ENCODE results near the gene UNK.

Gene UNK

GRCh38 chr17:75824050-75824552, 39.5 kb downstream of the UNK start:
- Mint-ChIP-seq H3K4me3 (no peak overlapping the region), H3K27ac (ENCODE audit: low read depth) (peak overlapping the region; percentile 29), H3K9me3 (no peaks in the 10 kb centered on the region), H3K4me1 (peaks cover 14% of the 10 kb centered on the region), H3K36me3 (ENCODE audit: insufficient read depth) (peaks cover 19% of the 10 kb centered on the region), H3K27me3 (no peaks in the 10 kb centered on the region)
- no peak for DNase-seq (ENCODE audit: low spot score in 2 of 2)
- no peak for ATAC-seq (replicated peaks; ENCODE audit: extremely low read depth, poor library complexity, severe bottlenecking)

GRCh38 chr17:75824666-75825065, 40.1 kb downstream of the UNK start:
- no peak overlapping the region for H3K27ac Mint-ChIP-seq (ENCODE audit: low read depth)
- H3K4me1 Mint-ChIP-seq = peaks cover 14% of the 10 kb centered on the region
- H3K4me3 Mint-ChIP-seq = no peak overlapping the region
- ATAC-seq (replicated peaks; ENCODE audit: extremely low read depth, poor library complexity, severe bottlenecking) (no peak), DNase-seq (ENCODE audit: low spot score in 2 of 2) (no peak)
- H3K9me3 Mint-ChIP-seq = no peaks in the 10 kb centered on the region
- H3K27me3 Mint-ChIP-seq = no peaks in the 10 kb centered on the region
- H3K36me3 Mint-ChIP-seq (ENCODE audit: insufficient read depth) = peaks cover 24% of the 10 kb centered on the region

DNA sequence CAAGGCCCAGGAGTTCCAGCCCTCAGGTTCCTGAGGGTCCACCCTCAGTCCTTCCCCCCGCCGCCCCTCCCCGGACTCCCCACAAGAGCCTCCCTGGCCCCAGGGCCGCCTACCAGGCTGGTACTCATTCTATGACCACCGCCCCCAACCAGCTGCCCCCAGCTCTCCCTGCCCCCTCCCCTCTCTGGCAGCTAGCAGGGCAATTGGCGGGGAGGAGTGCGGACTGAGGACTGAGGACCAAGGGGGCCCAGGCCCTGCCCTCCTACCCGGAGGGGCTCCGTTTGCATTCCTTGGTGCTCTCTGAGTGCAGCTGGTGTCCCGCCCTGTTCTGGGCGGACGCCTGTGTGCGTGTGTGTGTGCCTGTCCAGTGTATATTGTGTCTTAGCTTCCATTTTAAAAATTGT, 40.5 kb downstream of the UNK start:
- Mint-ChIP-seq H3K27ac (ENCODE audit: low read depth) (no peak overlapping the region), H3K9me3 (no peaks in the 10 kb centered on the region), H3K27me3 (no peaks in the 10 kb centered on the region), H3K36me3 (ENCODE audit: insufficient read depth) (peaks cover 26% of the 10 kb centered on the region), H3K4me1 (peaks cover 14% of the 10 kb centered on the region), H3K4me3 (no peak overlapping the region)
- DNase-seq (ENCODE audit: low spot score in 2 of 2) (no peak), ATAC-seq (replicated peaks; ENCODE audit: extremely low read depth, poor library complexity, severe bottlenecking) (no peak)

- H3K36me3 Mint-ChIP-seq (ENCODE audit: insufficient read depth) = peaks cover 28% of the 10 kb centered on the region
- DNase-seq (ENCODE audit: low spot score in 2 of 2) = no peak
- no peak overlapping the region for H3K27ac Mint-ChIP-seq (ENCODE audit: low read depth)
- no peak for ATAC-seq (replicated peaks; ENCODE audit: extremely low read depth, poor library complexity, severe bottlenecking)
- H3K9me3 Mint-ChIP-seq = no peaks in the 10 kb centered on the region
- H3K4me1 Mint-ChIP-seq = peaks cover 14% of the 10 kb centered on the region
- H3K27me3 Mint-ChIP-seq = no peaks in the 10 kb centered on the region
- no peak overlapping the region for H3K4me3 Mint-ChIP-seq
Measured at GRCh38 chr17:75825748-75826370, 41.3 kb downstream of the UNK start.

GRCh38 chr17:75826561-75827307, 42.1 kb downstream of the UNK start:
- Mint-ChIP-seq H3K9me3 (no peaks in the 10 kb centered on the region), H3K4me3 (no peak overlapping the region), H3K27me3 (no peaks in the 10 kb centered on the region), H3K36me3 (ENCODE audit: insufficient read depth) (peaks cover 26% of the 10 kb centered on the region), H3K27ac (ENCODE audit: low read depth) (no peak overlapping the region), H3K4me1 (peaks cover 6% of the 10 kb centered on the region)
- ATAC-seq (replicated peaks; ENCODE audit: extremely low read depth, poor library complexity, severe bottlenecking) (no peak), DNase-seq (ENCODE audit: low spot score in 2 of 2) (no peak)

- DNase-seq (ENCODE audit: low spot score in 2 of 2) (peak; percentile 29 to 59), ATAC-seq (replicated peaks; ENCODE audit: extremely low read depth, poor library complexity, severe bottlenecking) (peak; percentile 45)
- H3K27ac Mint-ChIP-seq (ENCODE audit: low read depth) = no peak overlapping the region
- H3K4me3 Mint-ChIP-seq = peak overlapping the region; percentile 23
- H3K27me3 Mint-ChIP-seq = no peaks in the 10 kb centered on the region
- H3K36me3 Mint-ChIP-seq (ENCODE audit: insufficient read depth) = peaks cover 27% of the 10 kb centered on the region
- peaks cover 7% of the 10 kb centered on the region for H3K4me1 Mint-ChIP-seq
- no peaks in the 10 kb centered on the region for H3K9me3 Mint-ChIP-seq
Measured at GRCh38 chr17:75827308-75828075, 42.9 kb downstream of the UNK start.

GRCh38 chr17:75828076-75828400, 43.4 kb downstream of the UNK start:
- H3K9me3 Mint-ChIP-seq = no peaks in the 10 kb centered on the region
- H3K36me3 Mint-ChIP-seq (ENCODE audit: insufficient read depth) = peaks cover 28% of the 10 kb centered on the region
- H3K27me3 Mint-ChIP-seq = no peaks in the 10 kb centered on the region
- H3K4me1 Mint-ChIP-seq = peaks cover 11% of the 10 kb centered on the region
- H3K27ac Mint-ChIP-seq (ENCODE audit: low read depth) = no peak overlapping the region
- DNase-seq (ENCODE audit: low spot score in 2 of 2) (no peak), ATAC-seq (replicated peaks; ENCODE audit: extremely low read depth, poor library complexity, severe bottlenecking) (peak; percentile 13)
- peak overlapping the region; percentile 23 for H3K4me3 Mint-ChIP-seq

- H3K36me3 Mint-ChIP-seq (ENCODE audit: insufficient read depth) = peaks cover 35% of the 10 kb centered on the region
- no peaks in the 10 kb centered on the region for H3K9me3 Mint-ChIP-seq
- no peaks in the 10 kb centered on the region for H3K27me3 Mint-ChIP-seq
- DNase-seq (ENCODE audit: low spot score in 2 of 2) (no peak), ATAC-seq (replicated peaks; ENCODE audit: extremely low read depth, poor library complexity, severe bottlenecking) (no peak)
- H3K4me1 Mint-ChIP-seq = peaks cover 18% of the 10 kb centered on the region
- H3K27ac Mint-ChIP-seq (ENCODE audit: low read depth) = no peak overlapping the region
- no peak overlapping the region for H3K4me3 Mint-ChIP-seq
Measured at GRCh38 chr17:75828741-75829140, 44.1 kb downstream of the UNK start.

DNA sequence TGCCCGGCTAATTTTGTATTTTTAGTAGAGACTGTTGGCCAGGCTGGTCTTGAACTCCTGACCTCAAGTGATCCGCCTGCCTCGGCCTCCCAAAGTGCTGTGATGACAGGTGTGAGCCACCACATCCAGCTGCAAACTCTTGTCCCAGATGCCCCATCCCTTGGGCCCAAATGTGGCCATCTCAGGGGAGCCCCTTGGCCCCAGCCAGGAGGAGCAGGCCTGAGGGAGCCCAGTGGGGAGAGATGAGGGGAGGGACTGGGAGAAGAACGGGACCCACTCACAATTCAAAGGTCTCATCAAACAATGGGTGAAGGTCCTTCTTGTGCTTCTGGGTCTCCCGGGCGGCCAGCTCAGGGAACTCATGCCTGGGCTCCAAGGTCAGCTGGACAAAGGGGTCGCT, 45.1 kb downstream of the UNK start:
- Mint-ChIP-seq H3K9me3 (no peaks in the 10 kb centered on the region), H3K4me3 (no peak overlapping the region), H3K27ac (ENCODE audit: low read depth) (peak overlapping the region; percentile 22), H3K4me1 (peaks cover 27% of the 10 kb centered on the region), H3K36me3 (ENCODE audit: insufficient read depth) (peaks cover 39% of the 10 kb centered on the region), H3K27me3 (no peaks in the 10 kb centered on the region)
- DNase-seq (ENCODE audit: low spot score in 2 of 2) (no peak), ATAC-seq (replicated peaks; ENCODE audit: extremely low read depth, poor library complexity, severe bottlenecking) (no peak)

GRCh38 chr17:75830164-75831031, 45.8 kb downstream of the UNK start:
- ATAC-seq (replicated peaks; ENCODE audit: extremely low read depth, poor library complexity, severe bottlenecking) (no peak), DNase-seq (ENCODE audit: low spot score in 2 of 2) (no peak)
- Mint-ChIP-seq H3K9me3 (no peaks in the 10 kb centered on the region), H3K27ac (ENCODE audit: low read depth) (peak overlapping the region; percentile 22), H3K4me1 (peaks cover 27% of the 10 kb centered on the region), H3K36me3 (ENCODE audit: insufficient read depth) (peaks cover 41% of the 10 kb centered on the region), H3K4me3 (no peak overlapping the region), H3K27me3 (no peaks in the 10 kb centered on the region)

DNA sequence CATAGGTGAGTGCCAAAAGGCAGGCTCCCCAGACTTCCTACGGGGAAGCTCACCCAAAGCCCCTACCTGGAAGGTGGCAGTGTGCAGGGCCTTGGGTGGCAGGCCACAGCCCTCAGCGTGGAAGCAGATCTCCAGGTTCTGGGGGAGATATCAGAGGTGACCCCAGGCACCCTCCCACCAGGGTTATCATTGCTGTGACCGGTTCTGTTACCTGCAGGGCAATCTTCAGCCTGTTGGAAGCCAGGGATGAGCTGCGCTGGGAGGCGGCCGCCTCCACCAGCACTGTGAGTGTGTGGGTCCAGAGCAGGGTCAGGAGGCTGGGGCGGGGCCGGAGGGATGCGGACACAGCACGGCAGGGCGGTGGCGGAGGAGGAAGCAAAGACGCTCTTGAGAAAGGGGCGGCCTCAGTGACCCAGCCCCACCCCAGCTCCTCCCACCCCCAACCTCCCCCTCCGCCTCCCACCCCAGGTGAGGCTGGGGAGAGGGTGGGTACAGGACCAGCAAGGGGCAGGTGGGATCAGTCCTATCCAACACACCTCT, 46.5 kb downstream of the UNK start:
- Mint-ChIP-seq H3K4me1 (peaks cover 27% of the 10 kb centered on the region), H3K4me3 (no peak overlapping the region), H3K27ac (ENCODE audit: low read depth) (no peak overlapping the region), H3K27me3 (no peaks in the 10 kb centered on the region), H3K9me3 (no peaks in the 10 kb centered on the region), H3K36me3 (ENCODE audit: insufficient read depth) (peaks cover 41% of the 10 kb centered on the region)
- ATAC-seq (replicated peaks; ENCODE audit: extremely low read depth, poor library complexity, severe bottlenecking) = no peak
- DNase-seq (ENCODE audit: low spot score in 2 of 2) = no peak

DNA sequence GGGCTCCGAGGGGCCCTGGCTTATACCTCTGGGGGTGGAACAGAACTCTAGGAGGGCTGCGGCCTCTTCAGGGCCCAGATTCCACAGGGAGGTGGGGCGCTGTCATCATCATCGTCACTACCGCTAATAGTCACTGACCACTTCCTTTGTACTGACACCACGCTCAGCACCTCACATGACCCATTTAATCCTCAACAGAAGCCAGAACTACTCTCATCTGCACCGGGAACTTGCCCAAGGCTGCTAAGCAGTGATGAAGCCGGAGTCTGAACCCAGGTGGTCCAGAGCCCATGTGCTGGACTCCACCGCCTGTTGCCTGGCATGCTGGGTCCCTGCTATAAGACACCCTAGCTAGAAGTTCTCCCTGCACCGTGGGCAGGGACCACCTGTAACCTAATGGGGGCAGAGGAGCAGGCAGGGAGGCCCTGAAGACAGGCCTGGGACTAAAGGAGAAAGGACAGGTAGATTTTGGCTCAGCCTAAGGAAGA, 47.6 kb downstream of the UNK start:
- ATAC-seq (replicated peaks; ENCODE audit: extremely low read depth, poor library complexity, severe bottlenecking) (peak; percentile 84), DNase-seq (ENCODE audit: low spot score in 2 of 2) (peak in 1 of 2 donors; percentile 50)
- Mint-ChIP-seq H3K4me1 (peaks cover 27% of the 10 kb centered on the region), H3K36me3 (ENCODE audit: insufficient read depth) (peaks cover 44% of the 10 kb centered on the region), H3K4me3 (peak overlapping the region; percentile 72), H3K9me3 (no peaks in the 10 kb centered on the region), H3K27ac (ENCODE audit: low read depth) (peak overlapping the region; percentile 91), H3K27me3 (no peaks in the 10 kb centered on the region)

Measured in central memory CD8-positive, alpha-beta T cell (primary cell).